IPS-11a (cell line): Measurements from ENCODE around the gene ZNF592.

Experiments used
- H3K4me3 ChIP-seq: one replicate; pipeline ENCODE4 v1.5.1; 2013; ENCODE audit warnings: low read depth, low read length, control low read depth

ZNF592 gene

DNA sequence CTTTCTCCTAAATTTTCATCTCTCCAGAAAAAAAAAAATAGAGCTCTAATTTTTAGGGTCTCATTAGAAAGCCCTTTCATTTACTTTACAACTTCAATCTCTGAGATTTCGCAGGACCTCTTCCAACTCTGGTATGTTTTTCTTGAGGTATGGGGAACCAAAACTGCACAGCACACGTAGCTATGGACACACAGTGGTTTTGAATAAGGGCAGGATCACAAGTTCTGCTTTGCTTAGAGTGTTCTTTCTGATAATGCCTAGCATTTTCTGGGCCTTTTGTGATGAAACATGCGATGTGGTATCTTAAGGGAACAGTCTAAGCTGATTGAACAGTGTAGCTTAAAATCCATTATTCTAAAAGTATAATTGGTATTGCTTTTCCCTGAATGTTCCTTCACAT lies 25.3 kb downstream of the ZNF592 start:
- H3K4me3 ChIP-seq = no peak overlapping the region

DNA sequence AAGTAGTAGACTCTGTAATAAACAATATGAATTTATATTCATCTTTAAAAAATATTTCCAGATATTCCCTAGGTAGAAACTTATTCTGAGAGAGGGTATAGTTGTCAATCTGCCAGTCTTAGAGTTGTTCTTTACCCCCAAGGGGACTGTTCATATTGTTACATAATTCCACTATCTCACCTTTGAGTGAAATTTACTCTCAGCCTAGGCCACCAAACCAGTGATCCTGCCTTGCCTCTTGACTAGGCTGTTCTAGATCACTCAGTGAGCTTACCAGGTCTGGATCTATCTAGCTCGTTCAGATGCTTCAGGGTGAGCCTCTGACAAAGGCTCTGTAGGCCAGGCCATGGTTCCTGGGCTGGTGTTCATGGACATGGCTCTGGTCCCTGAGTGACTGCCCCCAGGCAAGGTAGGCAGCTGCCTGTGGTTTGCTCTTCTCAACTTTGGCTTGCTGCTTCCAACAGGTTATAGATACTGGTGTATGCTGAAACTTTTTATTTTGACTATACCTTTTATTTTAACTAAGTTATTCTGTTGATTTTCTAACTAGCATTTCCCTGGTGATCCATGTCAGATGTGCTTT lies 27.6 kb downstream of the ZNF592 start:
- no peak overlapping the region for H3K4me3 ChIP-seq

DNA sequence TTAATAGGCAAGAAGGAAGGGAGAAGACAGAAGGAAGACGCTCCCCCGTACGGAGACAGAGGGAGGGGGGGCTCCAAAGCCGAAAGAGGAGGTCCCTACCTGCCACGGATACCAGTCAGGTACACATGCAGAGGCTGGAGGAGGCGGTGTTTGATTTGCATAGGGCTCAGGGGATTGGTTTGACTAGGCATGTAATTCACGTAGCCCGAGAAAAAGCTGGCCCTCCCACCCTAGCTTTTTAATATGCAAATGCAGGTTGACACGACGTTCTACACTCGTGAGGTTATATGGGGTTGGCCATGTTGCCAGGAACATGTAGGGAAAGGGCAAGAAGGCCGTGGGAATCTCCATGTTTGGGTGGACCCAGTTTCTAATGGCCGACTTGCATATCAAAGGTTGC lies 29.8 kb downstream of the ZNF592 start:
- no peak overlapping the region for H3K4me3 ChIP-seq

DNA sequence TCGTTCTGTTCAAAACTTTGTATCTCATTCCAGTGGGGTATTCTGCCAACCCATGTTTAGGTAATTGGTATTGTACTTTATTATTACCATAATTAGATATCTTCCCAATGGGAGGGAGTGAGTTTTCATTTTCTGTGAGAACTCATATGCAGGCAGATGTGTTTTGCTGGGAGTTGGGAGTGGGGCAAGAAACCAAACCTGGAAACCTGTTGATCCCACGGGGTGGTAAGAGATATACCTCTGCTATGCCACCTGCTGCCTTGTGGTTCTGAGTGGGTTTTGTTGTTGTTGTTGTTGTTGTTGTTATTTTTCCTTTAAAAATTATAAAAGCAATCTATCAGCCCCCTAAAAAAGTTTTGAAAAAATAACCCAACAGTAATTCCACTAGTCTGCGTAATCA lies 32.1 kb downstream of the ZNF592 start:
- H3K4me3 ChIP-seq = no peak overlapping the region

DNA sequence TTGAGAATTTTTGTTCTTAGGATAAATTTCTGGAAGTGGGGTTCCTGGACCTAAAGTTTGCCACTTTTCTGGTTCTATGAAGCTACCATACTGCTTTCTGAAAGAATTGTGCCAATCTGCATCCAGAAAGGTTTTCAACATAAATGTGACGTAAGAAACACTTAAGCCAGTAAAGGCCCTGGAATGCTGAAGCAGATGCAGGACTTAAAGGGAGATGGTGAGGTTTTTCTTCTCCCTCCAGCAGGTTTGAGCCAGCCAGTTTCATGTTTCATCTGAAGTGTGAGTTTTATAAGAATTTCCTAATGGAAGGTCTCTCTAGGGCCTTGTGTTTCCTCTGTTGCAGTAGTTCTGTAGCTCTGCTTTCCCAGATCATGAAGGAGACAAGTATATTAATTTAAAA lies 33.1 kb downstream of the ZNF592 start:
- no peak overlapping the region for H3K4me3 ChIP-seq

DNA sequence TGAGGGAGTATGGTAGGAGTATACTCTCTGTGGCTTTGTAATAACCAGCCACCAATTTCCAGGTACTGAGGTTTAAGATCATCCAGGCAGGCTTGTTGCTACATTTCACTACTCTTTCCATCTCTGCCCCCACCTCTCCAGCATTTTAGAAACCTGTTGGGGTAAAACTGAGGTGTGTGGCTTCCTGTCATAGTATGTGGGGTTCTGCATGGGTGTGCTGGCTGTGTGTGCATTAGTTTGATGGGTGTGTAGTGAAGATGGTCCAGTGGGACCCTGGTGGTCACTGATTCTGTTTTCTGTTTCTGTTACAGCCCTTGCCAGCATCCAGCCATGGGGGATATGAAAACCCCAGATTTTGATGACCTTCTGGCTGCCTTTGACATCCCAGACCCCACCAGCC lies 34.0 kb downstream of the ZNF592 start:
- no peak overlapping the region for H3K4me3 ChIP-seq

DNA sequence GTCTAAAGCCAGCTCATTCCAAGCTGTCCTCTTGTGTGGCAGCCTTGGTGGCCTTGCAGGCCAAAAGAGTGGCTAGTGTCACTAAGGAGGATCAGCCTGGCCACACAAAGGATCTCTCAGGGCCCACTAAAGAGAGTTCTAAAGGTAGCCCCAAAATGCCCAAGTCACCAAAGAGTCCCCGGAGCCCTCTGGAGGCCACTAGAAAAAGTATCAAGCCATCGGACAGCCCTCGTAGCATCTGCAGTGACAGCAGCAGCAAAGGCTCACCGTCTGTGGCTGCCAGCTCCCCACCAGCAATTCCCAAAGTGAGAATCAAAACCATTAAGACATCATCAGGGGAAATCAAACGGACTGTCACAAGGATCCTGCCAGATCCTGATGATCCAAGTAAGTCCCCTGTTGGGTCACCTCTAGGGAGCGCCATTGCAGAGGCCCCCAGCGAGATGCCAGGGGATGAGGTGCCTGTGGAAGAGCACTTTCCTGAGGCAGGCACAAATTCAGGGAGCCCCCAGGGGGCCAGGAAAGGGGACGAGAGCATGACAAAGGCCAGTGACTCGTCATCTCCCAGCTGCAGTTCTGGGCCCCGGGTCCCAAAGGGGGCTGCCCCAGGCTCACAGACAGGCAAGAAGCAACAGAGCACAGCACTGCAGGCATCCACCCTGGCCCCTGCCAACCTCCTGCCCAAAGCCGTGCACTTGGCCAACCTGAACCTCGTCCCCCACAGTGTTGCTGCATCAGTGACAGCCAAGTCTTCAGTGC lies 35.3 kb downstream of the ZNF592 start:
- no peak overlapping the region for H3K4me3 ChIP-seq

DNA sequence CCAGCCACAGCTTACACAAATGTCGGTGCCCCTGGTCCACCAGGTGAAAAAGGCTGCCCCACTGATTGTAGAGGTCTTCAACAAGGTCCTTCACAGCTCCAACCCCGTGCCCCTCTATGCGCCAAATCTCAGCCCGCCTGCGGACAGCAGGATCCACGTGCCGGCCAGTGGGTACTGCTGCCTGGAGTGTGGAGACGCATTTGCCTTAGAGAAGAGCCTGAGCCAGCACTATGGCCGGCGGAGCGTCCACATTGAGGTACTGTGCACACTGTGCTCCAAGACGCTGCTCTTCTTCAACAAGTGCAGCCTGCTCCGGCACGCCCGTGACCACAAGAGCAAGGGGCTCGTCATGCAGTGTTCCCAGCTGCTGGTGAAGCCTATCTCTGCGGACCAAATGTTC lies 35.9 kb downstream of the ZNF592 start:
- H3K4me3 ChIP-seq = no peak overlapping the region

DNA sequence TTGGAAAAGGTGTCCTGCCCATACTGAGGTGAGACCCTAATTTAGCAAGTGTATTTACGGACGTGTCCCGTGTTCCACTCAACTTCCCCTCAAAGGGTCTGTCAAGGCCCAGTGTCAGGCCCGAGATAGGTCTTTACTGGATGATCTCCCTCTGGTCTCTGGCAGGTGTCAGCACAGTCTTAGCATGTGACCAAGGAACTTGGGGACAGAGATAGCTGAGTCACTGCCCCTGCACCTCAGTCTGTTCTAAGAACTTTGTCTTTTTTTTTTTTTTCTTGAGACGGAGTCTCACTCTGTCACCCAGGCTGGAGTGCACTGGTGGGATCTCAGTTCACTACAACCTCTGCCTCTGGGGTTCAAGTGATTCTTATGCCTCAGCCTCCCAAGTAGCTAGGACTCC lies 36.7 kb downstream of the ZNF592 start:
- H3K4me3 ChIP-seq = no peak overlapping the region

DNA sequence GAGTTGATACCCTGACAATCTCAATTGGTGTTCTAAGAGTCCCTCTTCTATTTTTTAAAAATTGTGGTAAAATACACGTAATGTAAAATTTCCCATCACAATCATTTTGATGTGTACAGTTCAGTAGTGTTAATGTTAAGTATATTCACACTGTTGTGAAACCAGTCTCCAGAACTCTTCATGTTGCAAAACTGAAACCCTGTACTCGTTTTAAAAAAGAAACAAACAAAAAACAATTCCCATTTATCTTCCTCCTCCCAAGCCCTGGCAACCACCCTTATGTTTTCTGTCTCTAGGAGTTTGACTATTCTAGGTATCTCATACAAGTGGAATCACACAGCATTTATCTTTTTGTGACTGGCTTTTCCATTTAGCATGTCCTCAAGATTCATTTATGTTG lies 40.1 kb downstream of the ZNF592 start:
- no peak overlapping the region for H3K4me3 ChIP-seq

DNA sequence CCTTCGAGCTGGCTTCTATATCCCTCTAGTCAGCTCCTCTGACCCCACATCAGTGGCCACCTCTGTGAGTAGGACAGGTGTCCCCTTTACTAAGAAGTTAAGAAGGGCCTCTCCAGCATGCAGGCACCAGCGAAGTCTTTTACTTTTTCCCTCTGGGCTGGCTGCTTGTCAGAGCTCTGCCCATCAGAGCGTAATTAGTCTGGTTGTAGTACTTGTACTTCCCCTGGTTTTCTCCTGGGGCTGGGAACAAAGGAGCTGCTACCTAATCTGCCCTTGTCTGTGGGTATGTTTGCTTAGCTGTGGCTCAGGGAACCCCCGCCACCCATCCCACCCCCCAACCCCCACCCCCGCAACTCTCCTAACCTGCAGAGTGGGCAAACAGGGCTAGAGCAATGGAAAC lies 41.4 kb downstream of the ZNF592 start:
- no peak overlapping the region for H3K4me3 ChIP-seq

DNA sequence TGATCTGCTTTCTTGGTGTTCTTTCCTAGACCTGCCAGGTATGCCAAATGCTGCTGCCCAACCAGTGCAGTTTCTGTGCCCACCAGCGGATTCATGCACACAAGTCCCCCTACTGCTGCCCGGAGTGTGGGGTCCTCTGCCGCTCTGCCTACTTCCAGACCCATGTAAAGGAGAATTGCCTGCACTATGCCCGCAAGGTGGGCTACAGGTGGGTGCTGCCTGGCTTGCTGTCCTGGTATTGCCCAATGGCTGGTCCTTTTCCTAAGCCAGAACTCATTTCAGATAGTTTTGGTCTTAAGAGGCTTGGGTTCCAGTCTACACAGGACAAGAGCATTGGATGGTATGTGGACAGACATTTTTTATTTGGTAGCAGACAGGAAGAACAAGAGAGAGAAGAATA lies 42.3 kb downstream of the ZNF592 start:
- H3K4me3 ChIP-seq = no peak overlapping the region

DNA sequence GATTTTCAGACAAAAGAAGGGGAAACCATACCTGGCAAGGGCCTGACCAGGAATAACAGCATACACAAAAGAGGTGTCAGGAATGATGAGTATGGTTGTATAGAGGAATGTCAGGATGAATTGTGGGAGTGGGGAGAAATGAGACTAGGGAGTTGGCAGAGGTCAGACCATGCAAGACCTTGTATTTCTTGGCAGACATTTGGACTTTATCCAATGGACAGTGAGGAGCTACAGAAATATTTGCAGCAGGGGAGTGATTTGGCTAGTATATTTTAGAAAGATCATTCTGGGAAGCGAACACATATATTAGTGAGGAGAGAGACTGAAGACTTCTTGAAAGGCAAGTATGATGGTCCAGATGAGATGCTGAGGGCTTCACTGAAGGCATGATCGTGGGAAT lies 43.4 kb downstream of the ZNF592 start:
- no peak overlapping the region for H3K4me3 ChIP-seq

DNA sequence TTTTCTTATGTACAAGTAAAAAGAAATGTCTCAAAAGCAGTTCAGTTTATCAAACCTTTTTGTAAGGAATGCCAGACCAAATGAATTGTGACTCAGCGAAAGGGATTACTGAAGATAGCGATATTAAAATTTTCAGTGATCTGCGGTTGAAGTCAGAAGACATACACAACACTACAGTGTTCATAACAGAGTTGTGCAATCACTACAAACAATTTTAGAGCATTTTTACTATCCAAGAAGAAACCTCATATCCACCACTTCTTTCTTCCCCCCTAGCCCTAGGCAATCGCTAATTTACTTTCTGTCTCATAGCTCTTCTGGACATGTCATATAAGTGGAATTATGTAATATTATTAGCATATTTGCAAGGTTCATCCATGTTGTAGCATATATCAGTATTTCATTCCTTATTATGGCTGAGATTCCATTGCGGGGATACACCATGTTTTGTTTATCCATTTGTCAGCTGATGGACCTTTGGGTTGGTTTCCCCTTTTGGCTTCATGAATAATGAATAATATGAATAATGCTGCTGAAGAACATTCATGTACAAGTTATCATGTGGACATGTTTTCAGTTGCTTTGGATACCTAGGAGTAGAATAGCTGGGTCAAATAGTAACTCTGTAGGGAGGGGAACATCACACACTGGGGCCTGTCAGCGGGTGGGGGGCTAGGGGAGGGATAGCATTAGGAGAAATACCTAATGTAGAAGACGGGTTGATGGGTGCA lies 45.2 kb downstream of the ZNF592 start:
- no peak overlapping the region for H3K4me3 ChIP-seq

DNA sequence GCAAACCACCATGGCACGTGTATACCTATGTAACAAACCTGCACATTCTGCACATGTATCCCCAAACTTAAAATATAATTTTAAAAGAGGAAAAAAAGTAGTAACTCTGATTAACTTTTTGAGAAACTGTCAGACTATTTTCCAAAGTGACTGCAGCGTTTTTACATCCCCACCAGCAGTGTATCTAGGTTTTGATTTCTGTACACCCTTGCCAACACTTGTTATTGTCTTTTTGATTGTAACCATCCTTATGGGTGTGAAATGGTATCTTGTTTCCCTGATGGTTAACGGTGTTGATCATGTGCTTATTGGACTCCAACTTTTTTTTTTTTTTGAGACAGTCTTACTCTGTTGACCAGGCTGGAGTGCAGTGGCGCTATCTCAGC lies 45.8 kb downstream of the ZNF592 start:
- no peak overlapping the region for H3K4me3 ChIP-seq

DNA sequence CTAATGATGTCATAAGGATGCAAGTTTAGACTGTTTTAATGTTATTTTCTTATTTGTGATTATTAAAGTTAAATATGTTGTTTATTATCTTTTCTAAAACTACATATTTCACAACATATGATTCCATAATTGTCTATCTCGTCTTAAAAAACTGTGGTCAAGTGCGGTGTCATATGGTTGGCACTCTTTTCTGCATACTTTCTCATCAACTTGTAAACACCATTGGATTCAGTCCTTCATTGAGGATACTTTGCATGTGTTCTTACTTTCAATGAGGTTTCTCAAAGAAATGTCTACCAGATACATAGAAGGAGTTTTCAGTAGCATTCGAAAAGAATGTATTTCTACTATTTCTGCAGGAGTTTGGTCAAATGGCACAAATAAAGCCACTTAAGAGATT lies 46.8 kb downstream of the ZNF592 start:
- H3K4me3 ChIP-seq = no peak overlapping the region

DNA sequence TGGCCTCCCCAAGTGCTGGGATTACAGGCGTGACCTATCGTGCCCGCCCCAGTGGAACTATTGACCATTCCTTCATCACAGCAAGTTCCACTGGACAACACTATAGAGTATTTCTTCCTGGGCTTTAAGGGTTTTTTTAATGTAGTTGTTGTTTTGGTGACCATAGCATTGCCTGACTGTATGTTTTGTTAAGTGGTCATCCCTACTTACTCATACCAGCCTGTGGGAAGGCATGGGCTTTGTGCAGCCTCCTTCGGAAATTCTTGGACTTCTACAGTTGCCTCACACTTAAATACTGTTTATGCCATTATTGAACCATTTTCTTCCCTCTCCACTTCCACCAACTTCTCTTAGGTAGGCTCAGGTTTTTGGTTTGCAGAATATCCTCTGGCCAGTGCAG lies 48.8 kb downstream of the ZNF592 start:
- H3K4me3 ChIP-seq = no peak overlapping the region

DNA sequence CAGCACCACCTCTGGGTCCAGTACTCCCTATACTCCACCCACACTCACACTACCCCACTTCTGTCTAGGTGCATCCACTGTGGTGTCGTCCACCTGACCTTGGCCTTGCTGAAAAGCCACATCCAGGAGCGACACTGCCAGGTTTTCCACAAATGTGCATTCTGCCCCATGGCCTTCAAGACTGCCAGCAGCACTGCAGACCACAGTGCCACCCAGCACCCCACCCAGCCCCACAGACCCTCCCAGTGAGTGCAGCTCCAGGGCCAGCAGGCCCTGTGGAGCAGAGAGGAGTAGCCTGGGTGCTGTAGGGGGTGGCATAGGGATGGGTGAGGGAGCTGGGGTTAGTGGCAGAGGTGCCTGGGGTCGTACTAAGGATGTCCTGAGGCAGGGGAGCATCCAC lies 49.4 kb downstream of the ZNF592 start:
- H3K4me3 ChIP-seq = no peak overlapping the region

DNA sequence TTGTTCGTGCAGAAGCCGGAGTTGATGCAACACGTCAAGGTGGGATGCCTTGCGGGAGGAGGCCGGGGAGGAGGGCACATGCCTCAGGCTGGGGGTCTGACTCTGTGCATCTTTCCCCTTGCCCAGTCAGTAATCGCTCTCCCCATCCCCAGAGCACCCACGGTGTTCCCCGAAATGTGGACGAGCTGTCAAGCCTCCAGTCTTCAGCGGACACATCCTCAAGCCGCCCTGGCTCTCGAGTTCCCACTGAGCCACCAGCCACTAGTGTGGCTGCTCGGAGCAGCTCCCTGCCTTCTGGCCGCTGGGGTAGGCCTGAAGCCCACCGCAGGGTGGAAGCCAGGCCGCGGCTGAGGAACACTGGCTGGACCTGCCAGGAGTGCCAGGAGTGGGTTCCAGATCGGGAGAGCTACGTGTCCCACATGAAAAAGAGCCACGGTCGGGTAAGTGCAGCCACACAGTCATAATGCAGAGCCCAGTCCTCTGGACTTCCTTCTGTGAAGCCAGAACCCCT lies 50.1 kb downstream of the ZNF592 start:
- H3K4me3 ChIP-seq = no peak overlapping the region

DNA sequence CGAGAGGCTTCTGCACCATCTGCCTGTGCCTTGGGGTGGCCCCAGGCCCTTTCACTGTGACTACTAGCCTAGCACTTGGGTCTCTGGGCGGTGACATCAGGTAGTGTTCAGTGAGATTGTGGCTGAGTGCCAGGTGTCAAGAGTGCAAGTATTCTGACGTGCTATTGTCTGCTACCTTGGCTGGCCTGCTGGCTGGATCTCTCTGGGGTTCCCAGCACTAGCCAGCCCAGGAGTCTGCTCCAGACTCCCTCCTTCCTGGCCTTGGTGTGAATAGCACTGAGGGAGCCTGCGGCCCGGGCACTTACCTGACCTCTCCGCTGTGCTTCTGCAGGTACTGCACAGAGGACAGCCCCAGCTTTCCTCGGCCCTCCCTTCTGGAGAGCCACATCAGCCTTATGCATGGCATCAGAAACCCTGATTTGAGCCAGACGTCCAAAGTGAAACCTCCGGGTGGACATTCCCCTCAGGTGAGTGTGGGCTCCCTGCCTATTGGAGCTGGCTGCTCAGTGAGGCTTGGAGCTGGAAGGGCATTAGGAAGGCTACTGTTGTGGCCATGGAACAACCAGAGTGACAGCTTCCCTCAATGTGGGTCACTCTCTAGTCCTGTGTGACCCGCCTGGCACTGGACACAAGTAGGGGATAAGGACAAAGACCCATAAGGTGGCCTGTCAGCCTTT lies 51.3 kb downstream of the ZNF592 start:
- H3K4me3 ChIP-seq = no peak overlapping the region

DNA sequence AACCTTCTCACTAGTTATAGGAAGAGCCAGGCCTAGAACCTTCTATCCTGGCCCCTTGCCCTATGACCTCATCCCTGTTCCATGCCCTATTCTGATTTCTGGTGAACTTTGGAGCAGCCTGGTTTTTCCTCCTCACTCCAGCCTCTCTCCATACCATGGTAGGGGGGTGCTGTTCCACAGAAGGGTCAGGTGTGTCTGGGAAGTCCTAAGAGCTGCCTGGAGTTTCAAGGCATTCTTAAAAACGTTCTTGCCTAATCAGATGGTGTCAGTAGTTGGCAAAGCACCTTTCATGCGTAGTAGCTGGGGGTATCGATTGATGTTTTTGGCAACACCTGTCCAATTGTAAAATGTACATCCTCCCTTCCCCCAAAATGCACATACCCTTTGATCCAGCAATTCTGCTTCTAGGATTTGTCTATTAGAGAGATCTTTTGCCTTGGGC lies 52.0 kb downstream of the ZNF592 start:
- no peak overlapping the region for H3K4me3 ChIP-seq
